GM19397 (cell line): Measurements from ENCODE around the gene SYT8.
"Not testable (repeated sequence)": the region's sequence is repeated elsewhere in the genome, so short reads cannot be mapped to it uniquely, and the experiment has no call there.

Experiments
- ATAC-seq: cut with Tn5 transposase; IDR thresholded peaks from one replicate; pipeline ENCODE4 v1.9.1; 2021; ENCODE audit warnings: mild to moderate bottlenecking, moderate library complexity; ENCODE audit not compliant: unreplicated experiment

SYT8 gene

DNA sequence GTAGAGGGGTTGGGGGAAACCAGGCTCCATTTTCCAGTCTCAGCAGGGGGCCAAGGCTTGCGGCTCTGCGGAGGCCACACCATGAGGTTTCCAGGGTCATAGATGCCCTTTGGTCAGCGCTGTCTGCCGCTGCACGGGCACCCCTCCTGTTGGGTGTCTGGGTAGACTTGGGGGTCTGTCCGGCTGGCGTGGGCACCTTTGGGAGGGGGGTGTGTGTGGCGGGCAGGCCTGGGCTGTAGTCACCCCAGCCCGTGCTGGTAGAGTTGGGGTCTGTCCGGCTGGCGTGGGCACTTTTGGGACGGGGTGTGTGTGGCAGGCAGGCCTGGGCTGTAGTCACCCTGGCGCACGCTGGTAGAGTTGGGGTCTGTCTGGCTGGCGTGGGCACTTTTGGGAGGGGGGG lies 36.7 kb downstream of the SYT8 start:
- no peak for ATAC-seq

- no peak for ATAC-seq
Observed at GRCh38 chr11:1872267-1872985, 37.6 kb downstream of the SYT8 start.

GRCh38 chr11:1873048-1873812 lies 38.4 kb downstream of the SYT8 start:
- no peak for ATAC-seq

- ATAC-seq, result not testable (repeated sequence)
Observed at GRCh38 chr11:1873813-1874150, 39.0 kb downstream of the SYT8 start.

DNA sequence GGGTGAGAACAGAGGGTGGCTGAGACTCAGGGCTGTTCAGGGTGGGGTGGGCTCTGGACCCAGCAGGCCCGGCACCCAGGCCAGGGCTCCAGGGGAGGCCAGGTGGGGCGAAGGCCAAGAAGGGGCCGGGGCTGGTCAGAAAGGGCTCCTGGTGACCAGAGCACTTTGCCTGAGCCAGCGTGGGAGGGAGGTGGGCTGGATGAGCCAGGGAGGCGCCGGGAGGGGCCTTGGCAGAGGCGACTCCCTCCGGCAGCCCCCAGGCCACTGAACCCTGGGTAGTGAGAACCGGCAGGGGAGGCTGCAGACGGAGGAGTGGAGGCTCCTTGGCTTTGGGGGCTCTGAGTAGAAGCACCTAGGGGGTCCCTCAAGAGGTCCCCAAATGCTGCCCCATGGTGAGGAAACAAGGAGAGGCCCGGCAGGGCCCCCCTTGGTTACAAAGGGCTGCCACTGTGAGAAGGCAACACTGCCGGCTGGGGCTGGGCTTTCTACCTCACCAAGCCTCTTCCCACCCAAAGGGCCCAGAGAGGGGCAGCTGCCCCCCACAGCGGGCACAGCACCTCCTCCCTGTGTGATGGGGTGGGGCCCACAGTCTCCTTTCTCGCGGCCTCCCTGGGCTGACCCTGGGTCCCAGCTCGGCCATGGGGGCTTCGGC lies 39.8 kb downstream of the SYT8 start:
- not testable (repeated sequence) for ATAC-seq

GRCh38 chr11:1875093-1875850 lies 40.5 kb downstream of the SYT8 start:
- no peak for ATAC-seq

- not testable (repeated sequence) for ATAC-seq
Observed at GRCh38 chr11:1875851-1876301, 41.1 kb downstream of the SYT8 start.

GRCh38 chr11:1876361-1877063 lies 41.7 kb downstream of the SYT8 start:
- ATAC-seq, result no peak

GRCh38 chr11:1877211-1878136 lies 42.7 kb downstream of the SYT8 start:
- no peak for ATAC-seq

DNA sequence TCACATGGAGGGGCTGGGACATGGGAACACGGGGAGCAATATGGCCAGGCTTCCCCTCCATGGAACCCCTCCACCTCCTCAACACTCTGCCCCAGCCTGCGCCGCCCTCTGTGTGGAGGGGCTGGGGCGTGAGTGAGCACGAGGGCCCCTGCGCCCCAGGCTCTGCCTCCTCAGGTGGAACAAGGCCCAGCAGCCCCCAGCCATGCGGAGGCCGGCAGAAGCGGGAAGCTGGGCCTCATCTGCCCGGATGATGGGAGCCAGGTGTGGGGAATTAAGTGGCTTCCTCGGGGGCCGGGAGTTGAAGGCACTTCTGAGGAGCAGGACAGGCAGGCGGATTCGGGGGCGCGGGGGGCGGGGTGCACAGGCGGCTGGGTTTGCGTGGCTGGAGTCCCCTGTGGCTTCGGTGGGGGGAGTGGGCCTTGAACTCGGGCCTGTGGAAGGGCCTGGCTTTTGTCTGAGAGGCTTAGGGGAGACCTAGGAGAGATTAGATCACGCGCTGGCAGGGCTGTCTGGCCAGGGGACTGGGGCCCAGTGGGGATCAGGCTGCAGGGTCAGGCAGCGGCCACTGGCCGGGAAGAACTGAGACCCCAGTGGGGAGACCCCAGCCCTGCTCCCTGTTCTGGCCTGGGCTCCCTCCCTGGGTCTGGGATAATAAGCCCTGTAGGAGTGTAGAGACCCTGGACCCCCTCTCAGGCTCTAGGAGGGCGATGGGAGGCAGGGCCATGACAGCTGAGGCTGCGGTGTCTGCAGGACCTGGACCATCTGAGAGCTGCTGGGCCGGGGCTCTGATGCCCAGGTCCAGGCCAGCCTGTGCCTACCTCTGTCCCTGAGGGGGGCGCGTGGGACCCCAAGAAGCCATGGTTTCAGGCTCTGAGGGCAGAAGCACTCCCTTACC lies 43.6 kb downstream of the SYT8 start:
- no peak for ATAC-seq

- no peak for ATAC-seq
Observed at GRCh38 chr11:1879342-1879940, 44.7 kb downstream of the SYT8 start.

DNA sequence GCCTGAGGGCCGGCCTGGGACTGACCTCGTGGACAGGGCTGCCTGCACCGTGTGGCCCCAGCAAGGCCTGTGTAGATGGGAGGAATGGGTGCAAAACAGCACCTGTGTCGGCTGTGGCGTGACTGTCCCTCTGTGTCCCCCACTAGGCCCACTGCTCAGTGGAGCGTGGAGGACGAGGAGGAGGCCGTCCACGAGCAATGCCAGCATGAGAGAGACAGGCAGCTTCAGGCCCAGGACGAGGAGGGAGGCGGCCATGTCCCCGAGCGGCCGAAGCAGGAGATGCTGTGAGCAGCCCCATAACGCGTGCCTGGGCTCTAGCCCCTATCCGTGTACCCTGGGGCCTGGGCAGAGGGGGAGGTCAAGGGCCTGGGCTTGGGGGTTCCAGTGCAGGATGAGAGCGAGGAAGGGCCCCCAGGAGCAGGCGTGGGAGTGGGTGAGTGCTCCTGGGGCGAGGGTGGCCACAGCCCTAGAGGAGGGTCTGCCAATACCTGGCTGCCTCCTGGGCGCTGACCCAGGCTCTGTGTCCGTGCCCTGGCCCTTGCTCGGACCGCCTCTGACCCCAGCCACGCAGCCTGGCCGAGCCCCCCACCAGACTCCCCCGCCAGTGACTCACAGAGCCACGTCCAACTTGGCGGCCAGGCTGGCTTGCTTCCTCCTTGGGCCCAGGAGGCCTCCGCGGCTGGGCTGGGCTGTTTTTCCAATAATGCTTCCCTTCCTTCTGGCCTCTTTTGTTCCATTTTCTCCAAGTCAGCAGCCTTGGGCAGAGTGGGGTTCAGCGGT lies 45.3 kb downstream of the SYT8 start:
- ATAC-seq, result no peak

GRCh38 chr11:1880746-1881441 lies 46.1 kb downstream of the SYT8 start:
- no peak for ATAC-seq

GRCh38 chr11:1881442-1882264 lies 46.9 kb downstream of the SYT8 start:
- no peak for ATAC-seq

DNA sequence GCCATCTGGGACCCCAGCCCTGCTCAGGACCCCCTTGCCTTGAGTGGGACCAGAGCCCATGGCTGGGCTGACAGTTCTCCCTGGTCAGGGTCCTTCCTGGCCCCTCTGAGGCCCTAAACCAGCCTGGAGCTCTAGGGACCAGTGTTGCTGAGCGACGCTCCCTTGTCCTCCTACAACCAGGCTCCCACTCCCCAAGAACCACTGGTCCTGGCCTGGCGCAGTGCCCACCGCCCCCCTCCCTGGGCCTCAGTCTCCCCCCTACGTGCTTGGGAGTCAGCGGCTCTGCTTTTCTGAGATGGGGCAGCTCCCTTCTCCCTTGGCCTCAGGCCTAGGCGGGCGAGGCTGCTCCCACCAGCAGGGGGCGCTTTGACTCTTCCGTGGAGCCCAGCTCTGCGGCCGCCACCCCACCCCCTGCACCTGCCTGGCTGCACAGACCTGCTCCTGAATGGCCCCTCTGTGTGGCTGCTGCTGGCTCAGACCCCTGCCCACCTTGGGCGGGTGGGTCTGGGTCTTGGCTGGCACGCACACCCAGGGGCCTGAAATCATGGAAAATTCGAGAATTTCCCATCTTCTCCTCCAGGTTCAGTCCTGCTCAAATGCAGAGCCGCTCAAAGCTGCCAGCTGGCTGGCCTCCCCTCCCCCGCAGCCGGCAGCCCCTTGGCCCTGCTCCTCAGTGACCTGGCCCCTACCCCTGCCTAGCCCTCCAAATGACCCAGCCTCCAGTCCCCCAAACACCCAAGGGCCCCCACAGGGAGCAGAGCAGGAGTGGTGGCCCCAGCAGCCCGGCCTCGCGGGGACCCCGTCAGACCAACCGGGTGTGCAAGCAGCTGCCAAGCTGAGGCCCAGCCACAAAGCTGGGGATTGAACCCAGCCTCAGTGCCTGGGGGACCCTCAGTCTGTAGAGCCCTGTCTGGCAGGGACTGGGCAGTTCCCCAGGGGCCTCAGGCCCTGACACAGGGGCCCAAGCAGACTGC lies 47.8 kb downstream of the SYT8 start:
- ATAC-seq, result no peak
